K562 (cell line): Measurements from ENCODE around the gene MACROD2. TPM values are rescaled to one million over a fixed set of nuclear protein-coding genes. Genes with fewer than 3 reads are reported as not detected.

ENCODE experiments used
- ATAC-seq: fragments of 200-7000 bp; cut with Tn5 transposase; 3 replicates; pipeline ENCODE4 v1.9.1; 2020; ENCODE audit warnings: moderate library complexity
- BruUV-seq: library from RNA; stranded (reverse); fragments of 400-500 nt; replicated peaks from 2 replicates; lab custom pipeline; 2021; lab: Mats Ljungman, UMichigan
- CTCF ChIA-PET: fragments of 300-600 bp; formaldehyde crosslinking; extraction: SDS; loops from one replicate; lab custom pipeline; 2021; ENCODE audit warnings: low intra/inter-chr PET ratio; lab: Yijun Ruan, JAX
- POLR2A ChIA-PET: fragments of 300-600, 350-650 bp; sonication (Branson Sonifier 250); formaldehyde crosslinking; extraction: SDS; loops from one replicate; lab custom pipeline; 2021; ENCODE audit warnings: antibody characterized with exemption, inconsistent platforms; lab: Yijun Ruan, JAX
- DNase-seq, 4 experiments: peaks; one replicate each; pipeline versions ENCODE4 v3.0.0 to v3.0.0-alpha.2; 2011 to 2018; ENCODE audit warnings: low spot score in 3 of 4, mixed read lengths in 3 of 4; ENCODE audit errors: extremely low read depth in 1 of 4
- FAIRE-seq: peaks from 2 replicates; lab custom pipeline; 2011; peaks lifted over from hg19 to GRCh38; lab: Jason Lieb, UNC
- H2AFZ ChIP-seq: 2 replicates; pipeline ENCODE4 v1.6.0; 2011; ENCODE audit warnings: low read depth, low read length, control low read depth, inconsistent platforms
- H3K27ac ChIP-seq: fragments of 200-600 bp; 3 replicates; pipeline ENCODE4 v1.8.0; 2011; ENCODE audit warnings: low read depth, mild to moderate bottlenecking, control low read depth, inconsistent platforms, low read length, moderate library complexity, mixed read lengths; ENCODE audit errors: extremely low read depth
- H3K27me3 ChIP-seq, 2 experiments: fragments of 300-600 bp in 1 of 2; 2 replicates in 1 of 2; 3 replicates in 1 of 2; pipeline versions ENCODE4 v1.6.0 to v1.8.0; 2011; ENCODE audit warnings: inconsistent platforms in 2 of 2, low read length in 2 of 2, mild to moderate bottlenecking in 1 of 2, mixed read lengths in 1 of 2, moderate library complexity in 1 of 2; ENCODE audit not compliant: control insufficient read depth in 2 of 2, insufficient read depth in 2 of 2
- H3K36me3 ChIP-seq: fragments of 300-600 bp; 3 replicates; pipeline ENCODE4 v1.8.0; 2011; ENCODE audit warnings: mild to moderate bottlenecking, low read length, inconsistent platforms; ENCODE audit not compliant: control insufficient read depth, insufficient read depth
- H3K4me1 ChIP-seq, 2 experiments: fragments of 200-600 bp in 1 of 2; replicated peaks in 1 of 2; 2 replicates in 1 of 2; 3 replicates in 1 of 2; pipeline versions ENCODE4 v1.5.1 to v1.8.0; 2011; ENCODE audit warnings: inconsistent platforms in 2 of 2, low read length in 2 of 2, mild to moderate bottlenecking in 1 of 2, mixed read lengths in 1 of 2, moderate library complexity in 1 of 2; ENCODE audit not compliant: control insufficient read depth in 2 of 2, insufficient read depth in 2 of 2
- H3K4me2 ChIP-seq: 2 replicates; pipeline ENCODE4 v1.6.1; 2011; ENCODE audit warnings: low read length, control low read depth, inconsistent platforms, mixed read lengths; ENCODE audit not compliant: insufficient read depth
- H3K4me3 ChIP-seq: fragments of 200-600 bp; sonication (generic), shearing (Covaris generic); 2 replicates; pipeline ENCODE4 v1.5.1; 2016; ENCODE audit warnings: control low read depth, inconsistent platforms
- H3K79me2 ChIP-seq: fragments of 200-600 bp; 3 replicates; pipeline ENCODE4 v1.8.0; 2011; ENCODE audit warnings: low read length, inconsistent platforms; ENCODE audit not compliant: control insufficient read depth, insufficient read depth
- H3K9ac ChIP-seq, 2 experiments: 2 replicates each; pipeline versions ENCODE4 v1.6.0 to v1.6.1; 2011; ENCODE audit warnings: low read depth in 2 of 2, low read length in 2 of 2, control low read depth in 1 of 2, inconsistent platforms in 1 of 2, mild to moderate bottlenecking in 1 of 2, mixed read lengths in 1 of 2; ENCODE audit not compliant: insufficient read depth in 1 of 2
- H3K9me1 ChIP-seq: one replicate; pipeline ENCODE4 v1.6.0; 2011; ENCODE audit warnings: inconsistent platforms, mild to moderate bottlenecking, low read length, moderate library complexity; ENCODE audit not compliant: control insufficient read depth, insufficient read depth
- H3K9me3 ChIP-seq: replicated peaks from 2 replicates; pipeline ENCODE4 v1.5.1; 2011; ENCODE audit warnings: low read depth, low read length, inconsistent platforms; ENCODE audit not compliant: control insufficient read depth, insufficient read depth
- H4K20me1 ChIP-seq: replicated peaks from 2 replicates; pipeline ENCODE4 v1.6.1; 2011; ENCODE audit warnings: low read length, inconsistent platforms, mixed read lengths; ENCODE audit not compliant: control insufficient read depth, insufficient read depth
- BACH1 ChIP-seq: fragments of 200-800 bp; sonication (Bioruptor generic); IDR thresholded peaks from 2 replicates; pipeline ENCODE4 v1.6.1; 2016; ENCODE audit warnings: missing genetic modification characterization, missing compliant biosample characterization
- E4F1 ChIP-seq: fragments of 250-450 bp; sonication (Bioruptor Pico); IDR thresholded peaks from 2 replicates; pipeline ENCODE4 v1.5.0; 2021; ENCODE audit warnings: mild to moderate bottlenecking, borderline replicate concordance
- ETV6 ChIP-seq, 3 experiments: fragments of 150-350 bp in 1 of 3; sonication (generic) in 1 of 3; formaldehyde crosslinking in 1 of 3; IDR thresholded peaks; 2 replicates each; pipeline versions ENCODE4 v1.6.1 to v1.8.0; 2014 to 2022; ENCODE audit warnings: borderline replicate concordance in 2 of 3, low read depth in 2 of 3, antibody characterized with exemption in 1 of 3, low read length in 1 of 3, mild to moderate bottlenecking in 1 of 3, missing genetic modification reagents in 1 of 3
- PCBP1 ChIP-seq: fragments of 200-400 bp; formaldehyde crosslinking; IDR thresholded peaks from 2 replicates; pipeline ENCODE4 v1.6.1; 2018; ENCODE audit warnings: mild to moderate bottlenecking, low read depth, low read length; ENCODE audit not compliant: poor library complexity, severe bottlenecking
- TAL1 ChIP-seq: fragments of 450-650 bp; IDR thresholded peaks from 2 replicates; pipeline ENCODE4 v1.6.1; 2016; ENCODE audit warnings: mild to moderate bottlenecking
- TGIF2 ChIP-seq: sonication (generic); formaldehyde crosslinking; IDR thresholded peaks from 2 replicates; pipeline ENCODE4 v1.8.1; 2022; ENCODE audit warnings: mild to moderate bottlenecking, missing genetic modification reagents, moderate library complexity
- TOE1 ChIP-seq, 2 experiments: fragments of 450-650 bp in 1 of 2; sonication (generic) in 1 of 2; formaldehyde crosslinking in 1 of 2; IDR thresholded peaks; 2 replicates each; pipeline versions ENCODE4 v1.7.1 to v1.8.0; 2016 to 2022; ENCODE audit warnings: borderline replicate concordance in 2 of 2, mild to moderate bottlenecking in 2 of 2, antibody characterized with exemption in 1 of 2, inconsistent platforms in 1 of 2, low read depth in 1 of 2, missing genetic modification reagents in 1 of 2, moderate library complexity in 1 of 2
- TRIM24 ChIP-seq, 2 experiments: fragments of 450-650 bp; IDR thresholded peaks; 2 replicates each; pipeline ENCODE4 v1.6.1; 2016
- TRIM28 ChIP-seq: fragments of 450-650 bp; IDR thresholded peaks from 2 replicates; pipeline ENCODE4 v1.6.1; 2017
- ZKSCAN3 ChIP-seq: fragments of 250-450 bp; sonication (Bioruptor Pico); IDR thresholded peaks from 2 replicates; pipeline ENCODE4 v1.4.0; 2020
- ZNF436 ChIP-seq: fragments of 250-450, 450-650 bp; sonication (Bioruptor Pico); formaldehyde crosslinking; IDR thresholded peaks from 2 replicates; pipeline ENCODE4 v1.7.0; 2020; ENCODE audit warnings: mild to moderate bottlenecking
- ZNF511 ChIP-seq: sonication (generic); formaldehyde crosslinking; IDR thresholded peaks from 2 replicates; pipeline ENCODE4 v1.8.0; 2022; ENCODE audit warnings: mild to moderate bottlenecking, missing genetic modification reagents
- WGBS: fragments of 100-300 bp; shearing (Covaris generic); methylation state at CpG from one replicate; pipeline ENCODE4 v1.1.6; 2016; ENCODE audit warnings: low coverage, mixed read lengths; ENCODE audit not compliant: insufficient coverage; ENCODE audit errors: missing lambda C conversion rate; 5-methylcytosine and 5-hydroxymethylcytosine counted together
- in situ Hi-C: fragments of 300-500 bp; cut with MboI; formaldehyde crosslinking; loops from 4 replicates; pipeline ENCODE4 v1.15.0; 2018; ENCODE audit warnings: inconsistent platforms, mixed read lengths
- intact Hi-C: fragments of 100-400 bp; cut with micrococcal nuclease; formaldehyde crosslinking; loops from 2 replicates; pipeline ENCODE4 v1.14.2; 2022
- polyA plus RNA-seq, 8 experiments: library from polyadenylated mRNA; depleted of rRNA in 4 of 8; stranded (reverse) in 5 of 8; unstranded in 3 of 8; fragments of >200 nt; fragmentation: Nextera tagmentation in 2 of 8; fragmentation: Illumina TruSeq in 1 of 8; extraction: Ambion mirVana in 2 of 8; extraction: Trizol in 1 of 8; gene quantifications; 2 replicates each; pipeline versions ENCODE4 v1.2.1 to v1.2.3, GENCODE V29; 2011 to 2014; ENCODE audit warnings: inconsistent platforms in 1 of 8, missing spikeins in 1 of 8
- total RNA-seq, 7 experiments: library from RNA; depleted of rRNA in 6 of 7; stranded (reverse); fragments of >200 nt in 6 of 7; fragmentation: Illumina TruSeq in 2 of 7; extraction: Trizol in 2 of 7; gene quantifications; 2 replicates each; pipeline versions ENCODE4 v1.2.1 to v1.2.3, GENCODE V29; 2011 to 2021; ENCODE audit warnings: low replicate concordance in 1 of 7

MACROD2 gene
- total and polyA plus RNA-seq, 9 of the 15 experiments (the other 6 are each of a cell fraction or from before 2014, with no cell fraction given) = not detected

- WGBS = 0% methylated on average over 2 of the region's 2 CpGs
- BruUV-seq = no TSS peak
- Histone ChIP-seq H2AFZ (no peak overlapping the region), H3K9ac (no peak overlapping the region), H3K4me3 (no peak overlapping the region), H3K36me3 (no peaks in the 10 kb centered on the region), H3K4me1 (no peaks in the 10 kb centered on the region), H3K27me3 (no peaks in the 10 kb centered on the region), H3K4me2 (no peak overlapping the region), H4K20me1 (no peaks in the 10 kb centered on the region), H3K9me1 (no peaks in the 10 kb centered on the region), H3K9me3 (no peaks in the 10 kb centered on the region), H3K79me2 (no peaks in the 10 kb centered on the region), H3K27ac (no peak overlapping the region)
- FAIRE-seq = no peak
- CTCF ChIA-PET = no interaction called here
- TF ChIP-seq TAL1 = no peak
- intact Hi-C loops (no loop called here), in situ Hi-C loops (no loop called here)
- DNase-seq = no peak
- POLR2A ChIA-PET = no interaction called here
- no peak for ATAC-seq
These were observed 1870.2 kb downstream of the MACROD2 start for GRCh38 chr20:15865553-15865952.

GRCh38 chr20:15866916-15867730, 1871.8 kb downstream of the MACROD2 start:
- H4K20me1 ChIP-seq = no peaks in the 10 kb centered on the region
- intact Hi-C loops = no loop called here
- no peak for DNase-seq
- H3K4me1 ChIP-seq = no peaks in the 10 kb centered on the region
- BruUV-seq = no TSS peak
- no peak for ATAC-seq
- H3K4me2 ChIP-seq = no peak overlapping the region
- H2AFZ ChIP-seq = no peak overlapping the region
- no peak overlapping the region for H3K9ac ChIP-seq
- 0% methylated on average over 5 of the region's 5 CpGs for WGBS
- H3K4me3 ChIP-seq = no peak overlapping the region
- H3K9me3 ChIP-seq = no peaks in the 10 kb centered on the region
- no peaks in the 10 kb centered on the region for H3K27me3 ChIP-seq
- H3K9me1 ChIP-seq = no peaks in the 10 kb centered on the region
- H3K36me3 ChIP-seq = no peaks in the 10 kb centered on the region
- no peak for FAIRE-seq
- H3K27ac ChIP-seq = no peak overlapping the region
- no peaks in the 10 kb centered on the region for H3K79me2 ChIP-seq
- ChIA-PET CTCF (no interaction called here), POLR2A (no interaction called here)
- in situ Hi-C loops = no loop called here
- no peak for TF ChIP-seq BACH1 (tag)
- no peak for TF ChIP-seq ZNF436 (CRISPR knock-in tag)
- TF ChIP-seq TGIF2 (CRISPR knock-in tag) = no peak
- no peak for TF ChIP-seq ETV6 (IDR thresholded peaks at IDR 0.05; ENCODE audit: borderline replicate concordance in 1 of 2, low read depth in 2 of 2, low read length in 1 of 2)
- TF ChIP-seq ETV6 (CRISPR knock-in tag; IDR thresholded peaks at IDR 0.05; ENCODE audit: borderline replicate concordance) = no peak
- no peak for TF ChIP-seq TRIM24 (IDR thresholded peaks at IDR 0.05)
- TF ChIP-seq ZNF511 = no peak
- TF ChIP-seq TOE1 (IDR thresholded peaks at IDR 0.05; ENCODE audit: borderline replicate concordance) = no peak
- no peak for TF ChIP-seq TOE1 (CRISPR knock-in tag; IDR thresholded peaks at IDR 0.05; ENCODE audit: borderline replicate concordance, low read depth)
- TF ChIP-seq TRIM28 = no peak
- no peak for TF ChIP-seq E4F1 (CRISPR knock-in tag)
- TF ChIP-seq ZKSCAN3 (CRISPR knock-in tag) = no peak
- TF ChIP-seq PCBP1 = no peak
